ENCODE data around the gene PDE8A. TPM values are rescaled to one million over a fixed set of nuclear protein-coding genes. Genes with fewer than 3 reads are reported as not detected.
A peak's percentile ranks its signal among the peaks of the same experiment; 100 is the strongest.

The PDE8A gene
- total and polyA plus RNA-seq, 3 donors from 2014 or later = 27.8 to 67.8 (median 67.3) TPM

DNA sequence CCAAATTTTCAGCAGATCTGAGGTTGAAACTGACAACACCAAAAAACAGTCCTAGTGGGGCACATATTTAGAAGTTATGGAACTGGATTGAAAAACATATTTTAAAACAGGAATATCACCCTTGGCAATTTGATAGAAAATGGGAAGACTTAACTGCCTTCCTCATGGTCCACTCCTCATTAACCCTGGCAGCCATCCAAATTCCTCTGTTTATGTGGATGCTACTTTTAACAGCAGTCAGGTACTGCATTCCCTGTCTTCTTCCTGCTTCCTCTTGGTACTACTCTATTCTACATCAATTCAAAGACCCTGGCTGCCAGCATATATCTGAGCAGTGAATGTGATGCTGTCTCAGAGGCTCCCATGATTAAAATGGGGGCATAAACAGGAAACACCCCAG, 54.3 kb downstream of the PDE8A start:
- H3K27ac ChIP-seq = no peak overlapping the region
- DNase-seq = no peak
- H3K9me3 ChIP-seq = no peaks in the 10 kb centered on the region
- TF ChIP-seq, protein P1, sequence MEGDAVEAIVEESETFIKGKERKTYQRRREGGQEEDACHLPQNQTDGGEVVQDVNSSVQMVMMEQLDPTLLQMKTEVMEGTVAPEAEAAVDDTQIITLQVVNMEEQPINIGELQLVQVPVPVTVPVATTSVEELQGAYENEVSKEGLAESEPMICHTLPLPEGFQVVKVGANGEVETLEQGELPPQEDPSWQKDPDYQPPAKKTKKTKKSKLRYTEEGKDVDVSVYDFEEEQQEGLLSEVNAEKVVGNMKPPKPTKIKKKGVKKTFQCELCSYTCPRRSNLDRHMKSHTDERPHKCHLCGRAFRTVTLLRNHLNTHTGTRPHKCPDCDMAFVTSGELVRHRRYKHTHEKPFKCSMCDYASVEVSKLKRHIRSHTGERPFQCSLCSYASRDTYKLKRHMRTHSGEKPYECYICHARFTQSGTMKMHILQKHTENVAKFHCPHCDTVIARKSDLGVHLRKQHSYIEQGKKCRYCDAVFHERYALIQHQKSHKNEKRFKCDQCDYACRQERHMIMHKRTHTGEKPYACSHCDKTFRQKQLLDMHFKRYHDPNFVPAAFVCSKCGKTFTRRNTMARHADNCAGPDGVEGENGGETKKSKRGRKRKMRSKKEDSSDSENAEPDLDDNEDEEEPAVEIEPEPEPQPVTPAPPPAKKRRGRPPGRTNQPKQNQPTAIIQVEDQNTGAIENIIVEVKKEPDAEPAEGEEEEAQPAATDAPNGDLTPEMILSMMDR (IDR thresholded peaks at IDR 0.05) = no peak
- no peak for TF ChIP-seq POLR2A (IDR thresholded peaks at IDR 0.05)
- intact Hi-C loops (cut with DNase I; ENCODE audit: low total_unique reads) = no loop called here
- no peaks in the 10 kb centered on the region for H3K4me1 ChIP-seq
- no peaks in the 10 kb centered on the region for H3K27me3 ChIP-seq
- no peak overlapping the region for H3K4me3 ChIP-seq
- H3K36me3 ChIP-seq (ENCODE audit: low read depth, missing control alignments) = no peaks in the 10 kb centered on the region

DNA sequence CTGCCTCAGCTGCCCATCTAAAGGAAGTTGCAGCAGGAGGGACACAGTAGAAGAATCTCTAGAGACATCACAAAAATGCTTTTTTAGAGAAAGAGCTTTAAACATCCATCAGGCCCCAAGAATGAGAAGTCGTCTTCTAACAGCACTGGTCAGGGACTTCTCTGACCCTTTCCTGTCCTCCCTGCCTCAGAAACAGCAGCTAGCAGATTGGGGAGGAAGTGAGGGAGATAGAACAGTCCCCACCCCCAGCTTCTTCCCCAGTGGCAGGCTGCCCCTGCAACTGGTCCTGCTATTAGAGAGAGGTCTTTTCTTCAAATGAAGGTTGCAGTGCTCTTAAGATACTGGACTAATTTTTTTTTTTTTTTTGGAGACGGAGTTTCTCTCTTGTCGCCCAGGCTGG, 55.1 kb downstream of the PDE8A start:
- no peak for DNase-seq
- Histone ChIP-seq H3K4me1 (no peaks in the 10 kb centered on the region), H3K9me3 (no peaks in the 10 kb centered on the region), H3K27ac (no peak overlapping the region), H3K4me3 (no peak overlapping the region), H3K36me3 (ENCODE audit: low read depth, missing control alignments) (no peaks in the 10 kb centered on the region), H3K27me3 (no peaks in the 10 kb centered on the region)
- intact Hi-C loops (cut with DNase I; ENCODE audit: low total_unique reads) = no loop called here
- no peak for TF ChIP-seq POLR2A (IDR thresholded peaks at IDR 0.05)
- TF ChIP-seq, protein P1 (IDR thresholded peaks at IDR 0.05) = no peak
- WGBS, 2 donors = 76 to 78% methylated on average over 3 of the region's 3 CpGs

DNA sequence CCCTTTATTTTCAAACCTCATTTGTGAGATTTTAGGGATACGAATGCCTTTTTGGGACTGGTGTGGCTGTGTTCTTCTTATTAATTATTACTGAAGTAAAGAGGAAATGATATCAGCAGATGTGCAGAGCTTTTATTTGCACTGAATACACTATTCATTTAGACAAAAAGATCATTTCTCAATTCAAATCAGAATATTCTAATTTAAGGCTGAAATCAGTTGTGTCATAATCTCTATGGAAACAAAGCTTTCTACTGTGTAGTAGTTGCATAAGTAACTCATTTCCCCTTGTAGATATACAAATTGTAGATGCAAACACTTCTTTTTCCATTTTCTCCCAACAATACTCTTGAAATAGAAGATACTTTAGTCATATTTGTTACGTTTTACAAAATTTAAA, 56.0 kb downstream of the PDE8A start:
- no peaks in the 10 kb centered on the region for H3K36me3 ChIP-seq (ENCODE audit: low read depth, missing control alignments)
- TF ChIP-seq POLR2A (IDR thresholded peaks at IDR 0.05) = no peak
- TF ChIP-seq, protein P1 (IDR thresholded peaks at IDR 0.05) = no peak
- H3K9me3 ChIP-seq = no peaks in the 10 kb centered on the region
- 81 to 88% methylated on average over 2 of the region's 2 CpGs for WGBS, 2 donors
- H3K27me3 ChIP-seq = no peaks in the 10 kb centered on the region
- H3K27ac ChIP-seq = no peak overlapping the region
- intact Hi-C loops (cut with DNase I; ENCODE audit: low total_unique reads) = no loop called here
- H3K4me3 ChIP-seq = no peak overlapping the region
- DNase-seq = no peak
- no peaks in the 10 kb centered on the region for H3K4me1 ChIP-seq

DNA sequence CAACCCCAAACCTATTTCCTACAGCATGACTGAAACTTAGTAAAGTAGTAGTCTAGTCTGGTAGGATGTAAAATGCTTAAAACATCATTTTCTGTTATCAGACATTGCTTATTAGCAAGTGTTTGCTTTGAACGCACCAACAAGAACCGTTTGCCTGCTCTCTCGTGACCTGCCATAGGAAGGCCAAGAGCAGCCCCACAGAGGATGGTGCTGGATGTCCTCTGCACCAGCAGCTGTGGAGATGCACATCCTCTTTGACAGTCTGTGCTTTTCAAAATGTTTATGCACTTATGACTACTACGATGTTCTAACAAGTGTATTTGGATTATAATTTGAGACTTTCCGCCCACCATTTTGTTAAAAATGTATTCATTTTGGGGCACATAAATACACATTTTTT, 59.6 kb downstream of the PDE8A start:
- intact Hi-C loops (cut with DNase I; ENCODE audit: low total_unique reads) = loop anchor here (10.0 kb wide), 1 partner anchor 86 kb away; no protein-coding TSS in a partner anchor
- no peak for DNase-seq
- Histone ChIP-seq H3K4me1 (no peaks in the 10 kb centered on the region), H3K36me3 (ENCODE audit: low read depth, missing control alignments) (no peaks in the 10 kb centered on the region), H3K27me3 (no peaks in the 10 kb centered on the region), H3K4me3 (no peak overlapping the region), H3K27ac (no peak overlapping the region), H3K9me3 (no peaks in the 10 kb centered on the region)
- 56 to 59% methylated on average over 5 of the region's 5 CpGs for WGBS, 2 donors
- TF ChIP-seq, protein P1 (IDR thresholded peaks at IDR 0.05) = no peak
- no peak for TF ChIP-seq POLR2A (IDR thresholded peaks at IDR 0.05)

DNA sequence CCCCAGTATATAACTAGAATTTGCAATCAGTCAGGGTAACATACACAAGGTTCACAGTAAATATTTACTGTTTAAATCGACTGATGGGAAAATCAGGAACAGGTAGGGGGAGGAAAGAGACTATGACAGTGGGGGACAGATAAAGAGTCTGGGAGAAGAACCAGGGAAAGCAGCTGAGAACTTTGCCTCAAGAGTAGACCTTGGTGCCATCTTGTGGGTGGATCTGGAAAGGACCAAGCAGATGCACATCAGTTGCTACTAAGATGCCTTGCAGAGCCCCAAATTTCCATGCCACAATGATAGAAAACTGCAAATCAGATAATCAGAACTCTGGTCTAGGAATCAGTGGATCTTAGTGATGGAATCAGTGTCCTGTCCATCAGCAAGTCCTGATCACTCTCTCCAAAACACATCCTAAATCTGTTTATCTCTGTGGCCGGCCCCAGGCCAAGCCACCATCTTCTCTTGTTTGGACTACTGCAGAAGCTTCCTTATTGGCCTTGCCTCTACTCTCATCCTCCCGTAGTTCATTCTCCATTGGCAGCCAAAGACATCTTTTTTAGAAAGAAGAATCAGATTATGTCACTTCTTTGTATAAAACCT, 62.7 kb downstream of the PDE8A start:
- H3K4me3 ChIP-seq = no peak overlapping the region
- peak; percentile 69 for DNase-seq
- no peaks in the 10 kb centered on the region for H3K36me3 ChIP-seq (ENCODE audit: low read depth, missing control alignments)
- no peak for TF ChIP-seq POLR2A (IDR thresholded peaks at IDR 0.05)
- TF ChIP-seq, protein P1 (IDR thresholded peaks at IDR 0.05) = peak in 2 of 3 experiments; percentile 41 to 49
- WGBS, 2 donors = 55 to 67% methylated on average over 3 of the region's 3 CpGs
- H3K27me3 ChIP-seq = no peaks in the 10 kb centered on the region
- H3K9me3 ChIP-seq = no peaks in the 10 kb centered on the region
- intact Hi-C loops (cut with DNase I; ENCODE audit: low total_unique reads) = loop anchor here (10.0 kb wide), 1 partner anchor 90 kb away; no protein-coding TSS in a partner anchor
- no peaks in the 10 kb centered on the region for H3K4me1 ChIP-seq
- H3K27ac ChIP-seq = no peak overlapping the region
